Measurements from ENCODE around the gene TDRD9.

DNA sequence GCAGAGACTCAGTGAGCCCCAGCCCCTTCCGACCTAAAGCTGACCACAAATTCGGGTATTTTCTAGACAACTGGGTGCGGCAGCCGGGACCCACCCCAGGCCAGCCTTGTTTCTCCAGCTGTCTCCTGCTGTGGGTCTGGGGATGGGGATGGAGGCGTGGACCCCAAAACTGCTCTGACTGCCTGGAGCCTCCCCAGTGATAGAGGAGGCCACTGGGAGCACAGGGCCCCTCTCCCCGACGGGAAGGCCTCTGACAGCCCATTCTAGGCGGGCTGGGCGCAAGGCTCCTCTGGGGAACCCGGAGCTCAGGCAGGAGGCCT, 38.2 kb upstream of the TDRD9 start:
- TF ChIP-seq CTCF (IDR thresholded peaks at IDR 0.05; ENCODE audit: insufficient read depth, low read depth, low read length) (no peak), EZH2 (IDR thresholded peaks at IDR 0.05; ENCODE audit: insufficient read depth, low read length) (no peak)
